HEK293T (cell line): ENCODE measurements around the gene PDLIM3.

ENCODE experiments used
- ARNT ChIP-seq: fragments of 450-650 bp; IDR thresholded peaks from 2 replicates; pipeline ENCODE4 v1.6.1; 2017; ENCODE audit warnings: mild to moderate bottlenecking
- BHLHE40 ChIP-seq: fragments of 450-650 bp; IDR thresholded peaks from 2 replicates; pipeline ENCODE4 v1.6.1; 2016; ENCODE audit warnings: mild to moderate bottlenecking, moderate library complexity, borderline replicate concordance
- NFRKB ChIP-seq: fragments of 450-650 bp; IDR thresholded peaks from 2 replicates; pipeline ENCODE4 v1.6.1; 2016; ENCODE audit warnings: mild to moderate bottlenecking, moderate library complexity

DNA sequence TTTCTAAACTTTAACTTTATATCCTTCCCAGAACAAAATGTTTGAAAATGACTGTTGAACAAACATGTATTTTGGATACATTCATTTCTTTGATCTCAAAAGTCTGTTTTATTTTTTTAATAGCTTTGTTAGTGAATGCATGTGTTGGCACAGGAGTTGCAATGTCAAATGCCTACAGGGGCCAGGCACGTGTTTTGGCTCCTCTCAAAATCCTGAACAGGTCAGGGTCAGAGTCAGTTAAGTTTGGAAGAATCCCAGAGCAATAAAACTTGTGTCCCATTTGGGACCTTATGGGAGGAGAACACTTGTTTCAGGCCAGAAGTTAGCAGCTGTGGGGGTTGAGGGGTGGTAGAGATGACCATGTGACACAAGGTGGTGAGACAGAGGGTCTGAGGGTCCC lies 34.7 kb downstream of the PDLIM3 start:
- TF ChIP-seq ARNT (no peak), BHLHE40 (no peak), NFRKB (no peak)
